Activated CD4-positive, CD25-positive, alpha-beta regulatory T cell treated with anti-CD3 and anti-CD28 coated beads, Interleukin-2, amount 50 U/mL, for 24 hours (primary cell): ENCODE data around the gene LCMT2.

ENCODE experiments used
- ATAC-seq, 2 donors: fragments of 150-1000 bp; cut with Tn5 transposase; one replicate each; pipeline ENCODE4 v1.10.0; 2021; ENCODE audit warnings: mild to moderate bottlenecking in 1 of 2, moderate library complexity in 1 of 2

LCMT2 gene, protein sequence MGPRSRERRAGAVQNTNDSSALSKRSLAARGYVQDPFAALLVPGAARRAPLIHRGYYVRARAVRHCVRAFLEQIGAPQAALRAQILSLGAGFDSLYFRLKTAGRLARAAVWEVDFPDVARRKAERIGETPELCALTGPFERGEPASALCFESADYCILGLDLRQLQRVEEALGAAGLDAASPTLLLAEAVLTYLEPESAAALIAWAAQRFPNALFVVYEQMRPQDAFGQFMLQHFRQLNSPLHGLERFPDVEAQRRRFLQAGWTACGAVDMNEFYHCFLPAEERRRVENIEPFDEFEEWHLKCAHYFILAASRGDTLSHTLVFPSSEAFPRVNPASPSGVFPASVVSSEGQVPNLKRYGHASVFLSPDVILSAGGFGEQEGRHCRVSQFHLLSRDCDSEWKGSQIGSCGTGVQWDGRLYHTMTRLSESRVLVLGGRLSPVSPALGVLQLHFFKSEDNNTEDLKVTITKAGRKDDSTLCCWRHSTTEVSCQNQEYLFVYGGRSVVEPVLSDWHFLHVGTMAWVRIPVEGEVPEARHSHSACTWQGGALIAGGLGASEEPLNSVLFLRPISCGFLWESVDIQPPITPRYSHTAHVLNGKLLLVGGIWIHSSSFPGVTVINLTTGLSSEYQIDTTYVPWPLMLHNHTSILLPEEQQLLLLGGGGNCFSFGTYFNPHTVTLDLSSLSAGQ

DNA sequence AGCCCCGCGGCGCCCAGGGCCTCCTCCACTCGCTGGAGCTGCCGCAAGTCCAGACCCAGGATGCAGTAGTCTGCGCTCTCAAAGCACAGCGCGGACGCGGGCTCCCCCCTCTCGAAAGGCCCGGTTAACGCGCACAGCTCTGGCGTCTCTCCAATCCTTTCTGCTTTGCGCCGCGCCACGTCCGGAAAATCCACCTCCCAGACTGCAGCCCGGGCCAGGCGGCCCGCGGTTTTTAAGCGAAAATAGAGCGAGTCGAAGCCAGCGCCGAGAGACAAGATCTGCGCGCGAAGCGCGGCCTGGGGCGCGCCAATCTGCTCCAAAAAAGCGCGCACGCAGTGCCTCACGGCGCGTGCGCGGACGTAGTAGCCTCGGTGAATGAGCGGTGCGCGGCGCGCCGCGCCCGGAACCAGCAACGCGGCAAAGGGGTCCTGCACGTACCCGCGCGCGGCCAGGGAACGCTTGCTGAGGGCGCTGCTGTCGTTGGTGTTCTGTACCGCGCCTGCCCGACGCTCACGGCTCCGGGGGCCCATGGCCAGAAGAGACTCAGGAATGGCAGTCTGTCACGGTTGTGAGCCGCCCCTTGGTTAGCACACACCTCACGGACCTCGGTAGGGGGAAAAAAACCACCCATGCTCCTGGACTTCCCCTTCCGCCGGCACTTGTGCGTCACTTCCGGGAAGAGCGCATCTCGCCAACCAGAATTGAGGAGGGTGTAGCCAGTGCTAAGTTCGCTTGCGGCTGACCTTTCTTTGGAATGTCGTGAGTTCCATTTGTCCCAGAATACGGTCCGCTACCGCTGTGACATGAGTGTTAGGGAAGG, at the start of gene LCMT2:
Gene LCMT2 (minus strand): TSS at position 614 of the 820 bp plus-strand sequence. CDS start 84 bp downstream, at position 530.
- peak; percentile 92 to 94 for ATAC-seq

DNA sequence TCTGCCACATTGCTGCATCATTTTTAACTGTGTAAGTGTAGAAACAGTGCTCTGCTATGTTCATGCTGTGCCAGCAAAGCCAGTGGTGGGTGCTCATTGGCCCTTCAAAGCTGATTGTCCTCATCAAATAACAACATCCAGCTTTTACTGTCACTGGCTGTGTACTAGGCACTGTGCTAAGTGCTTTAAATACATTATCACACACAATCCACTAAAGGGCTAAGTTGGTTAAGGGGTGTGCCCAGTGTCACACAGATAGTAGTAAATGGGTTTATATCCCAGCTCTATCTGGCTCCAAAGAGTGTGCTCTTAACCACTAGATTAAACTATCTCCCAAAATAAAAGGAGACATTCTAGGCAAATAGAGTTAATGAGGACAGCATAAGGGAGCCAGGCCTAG, 48.2 kb upstream of the LCMT2 start:
- ATAC-seq, result no peak

DNA sequence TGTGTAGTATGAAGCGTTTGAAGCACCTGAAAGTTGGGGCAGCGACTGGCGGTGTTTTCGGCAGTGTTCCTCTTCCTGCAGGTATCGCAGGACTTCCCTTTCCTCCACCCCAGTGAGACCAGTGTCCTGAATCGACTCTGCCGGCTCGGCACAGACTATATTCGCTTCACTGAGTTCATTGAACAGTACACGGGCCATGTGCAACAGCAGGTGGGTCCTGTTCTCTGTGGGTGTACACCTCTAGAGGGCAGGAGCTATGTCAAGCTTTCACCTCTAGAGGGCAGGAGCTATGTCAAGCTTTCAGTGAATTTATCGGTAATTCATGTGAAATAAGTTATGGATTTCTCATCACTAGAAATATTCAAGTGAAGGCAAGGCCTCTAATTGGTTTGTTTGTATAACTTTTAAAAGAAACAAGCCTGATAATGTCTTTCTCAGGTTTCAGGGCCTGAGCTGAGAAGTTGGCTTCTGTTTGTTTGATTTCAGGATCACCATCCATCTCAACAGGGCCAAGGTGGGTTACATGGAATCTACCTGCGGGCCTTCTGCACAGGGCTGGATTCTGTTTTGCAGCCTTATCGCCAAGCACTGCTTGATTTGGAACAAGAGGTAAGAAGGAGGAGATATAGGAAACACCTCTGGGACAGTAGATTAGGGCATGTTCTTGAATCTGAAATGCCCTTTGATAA, 45.8 kb upstream of the LCMT2 start:
- peak; percentile 47 to 64 for ATAC-seq

DNA sequence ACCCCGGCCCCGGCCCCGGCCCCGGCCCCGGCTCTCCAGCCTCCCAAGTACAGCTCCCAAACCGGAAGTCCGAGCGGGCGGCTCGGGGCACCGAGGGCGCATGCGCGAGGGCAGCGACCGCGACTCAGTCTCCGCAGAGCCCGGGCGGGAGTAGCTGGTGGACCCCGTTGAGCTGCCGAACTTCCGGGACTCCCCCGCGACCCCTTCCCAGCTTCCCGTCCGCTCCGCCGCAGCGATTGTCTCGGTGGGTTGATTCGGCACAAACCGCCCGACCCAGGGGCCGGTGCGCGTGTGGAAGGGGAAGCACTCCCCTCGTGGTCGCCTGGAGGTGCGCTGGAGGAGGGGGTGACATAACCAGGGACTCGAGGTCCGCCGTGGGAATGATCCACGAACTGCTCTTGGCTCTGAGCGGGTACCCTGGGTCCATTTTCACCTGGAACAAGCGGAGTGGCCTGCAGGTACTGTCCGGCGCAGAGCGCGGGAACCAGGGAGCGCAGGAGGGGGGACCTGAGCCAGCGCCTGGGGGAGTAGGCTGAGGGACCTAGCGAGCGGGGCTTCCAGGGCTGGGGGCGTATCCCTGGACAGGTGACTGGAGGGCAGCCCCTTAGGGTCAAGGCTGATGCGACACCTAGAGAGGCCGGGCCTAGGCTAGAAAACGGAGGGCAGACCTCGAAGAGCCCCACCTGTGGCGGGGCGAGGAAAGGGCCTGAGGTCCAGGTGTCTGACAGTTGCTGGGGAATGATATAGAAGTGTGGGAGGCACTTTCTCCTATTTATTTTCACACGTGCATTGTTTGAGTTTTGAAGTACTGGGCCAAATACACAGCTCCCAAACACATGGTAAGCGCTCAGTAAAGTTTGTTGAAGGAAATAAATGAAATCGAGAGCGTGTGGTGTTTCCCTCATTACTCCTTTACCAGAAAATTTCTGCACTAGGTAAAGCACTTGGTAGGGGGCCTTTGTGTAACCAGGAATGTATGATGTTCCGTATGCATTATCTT, 40.9 kb upstream of the LCMT2 start, which contains the start of the genes TUBGCP4 and ZSCAN29:
Gene TUBGCP4 (plus strand): TSS at position 127 of the 1,000 bp plus-strand sequence. CDS start 254 bp downstream, at position 381.
Gene ZSCAN29 (minus strand): TSS at position 69 of the 1,000 bp plus-strand sequence. CDS start 1,130 bp downstream, outside the sequence.
- peak; percentile 82 to 88 for ATAC-seq

DNA sequence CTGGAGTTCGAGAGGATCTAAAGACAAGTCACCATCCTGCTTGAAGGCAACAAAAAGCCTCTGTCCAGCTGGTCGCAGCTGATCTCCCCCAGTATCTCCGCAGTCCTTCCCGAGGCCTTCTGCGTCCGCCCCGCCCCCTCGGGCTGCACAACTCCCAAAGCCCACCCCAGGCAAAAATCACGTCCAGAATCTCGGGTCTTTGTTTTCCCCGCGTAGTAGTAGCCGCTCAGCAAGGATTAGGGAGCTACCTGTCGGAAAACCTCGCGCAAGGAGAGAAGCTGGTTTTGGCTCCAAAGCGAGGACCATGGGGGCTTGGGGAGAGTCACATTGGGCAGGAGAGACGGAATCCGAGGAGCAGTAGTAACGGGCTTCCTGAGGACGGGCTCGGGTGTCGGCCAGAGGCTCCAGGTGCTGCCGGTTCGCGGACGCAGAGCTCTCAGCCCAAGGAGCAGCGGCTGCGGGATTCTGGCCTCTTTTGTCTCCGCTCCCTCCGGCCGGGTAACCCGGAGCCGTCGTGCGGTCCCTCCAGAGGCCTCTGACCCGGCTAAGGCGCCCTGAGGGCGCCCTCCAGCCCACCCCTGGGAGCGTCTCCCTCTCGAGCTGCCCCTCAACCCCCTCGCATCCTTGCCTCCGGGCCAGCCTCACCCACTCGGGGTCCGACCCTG, 40.1 kb upstream of the LCMT2 start:
- ATAC-seq, result peak; percentile 39 to 54

DNA sequence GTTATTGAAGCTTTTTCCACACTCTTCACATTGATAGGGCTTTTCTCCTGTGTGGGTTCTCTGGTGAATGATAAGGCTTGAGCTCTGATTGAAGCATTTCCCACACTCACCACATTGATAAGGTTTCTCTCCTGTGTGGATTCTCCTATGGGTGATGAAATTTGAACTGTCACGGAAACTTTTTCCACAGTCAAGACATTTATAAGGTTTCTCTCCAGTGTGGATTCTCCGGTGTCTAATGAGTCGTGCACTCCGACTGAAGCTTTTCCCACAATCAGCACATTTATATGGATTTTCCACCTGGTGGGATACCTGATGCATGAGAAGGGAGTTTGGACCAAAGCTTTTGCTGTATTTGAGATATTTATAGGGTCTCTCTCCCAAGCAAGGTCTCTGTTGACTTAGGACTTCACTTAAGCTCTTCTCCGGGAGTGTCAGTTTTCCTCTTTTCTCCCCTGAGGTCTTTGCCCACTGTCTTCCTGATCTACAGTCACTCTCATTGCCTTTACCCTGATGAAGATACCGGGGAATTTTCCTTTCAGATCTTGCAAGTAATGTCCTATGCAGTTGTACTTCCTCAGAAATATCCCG, 31.0 kb upstream of the LCMT2 start:
- ATAC-seq, result no peak

DNA sequence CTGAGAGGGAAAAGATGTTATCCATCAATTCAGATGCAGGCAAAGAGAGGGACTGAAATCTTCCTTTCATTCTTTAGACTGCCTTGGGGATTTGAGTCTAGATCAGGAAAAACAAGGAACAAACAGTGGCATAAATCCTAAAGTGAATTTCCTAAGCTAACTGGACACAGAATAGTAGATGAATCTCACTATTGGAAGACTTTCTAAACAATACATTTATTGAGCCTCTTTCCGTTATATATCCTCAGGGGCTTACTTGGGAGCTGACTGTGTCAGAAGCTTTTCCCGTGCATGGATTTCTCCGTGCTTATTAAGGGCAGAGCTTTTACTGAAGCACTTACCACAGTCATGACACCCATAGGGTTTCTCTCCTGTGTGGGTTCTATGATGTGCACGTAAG, 30.4 kb upstream of the LCMT2 start:
- no peak for ATAC-seq

DNA sequence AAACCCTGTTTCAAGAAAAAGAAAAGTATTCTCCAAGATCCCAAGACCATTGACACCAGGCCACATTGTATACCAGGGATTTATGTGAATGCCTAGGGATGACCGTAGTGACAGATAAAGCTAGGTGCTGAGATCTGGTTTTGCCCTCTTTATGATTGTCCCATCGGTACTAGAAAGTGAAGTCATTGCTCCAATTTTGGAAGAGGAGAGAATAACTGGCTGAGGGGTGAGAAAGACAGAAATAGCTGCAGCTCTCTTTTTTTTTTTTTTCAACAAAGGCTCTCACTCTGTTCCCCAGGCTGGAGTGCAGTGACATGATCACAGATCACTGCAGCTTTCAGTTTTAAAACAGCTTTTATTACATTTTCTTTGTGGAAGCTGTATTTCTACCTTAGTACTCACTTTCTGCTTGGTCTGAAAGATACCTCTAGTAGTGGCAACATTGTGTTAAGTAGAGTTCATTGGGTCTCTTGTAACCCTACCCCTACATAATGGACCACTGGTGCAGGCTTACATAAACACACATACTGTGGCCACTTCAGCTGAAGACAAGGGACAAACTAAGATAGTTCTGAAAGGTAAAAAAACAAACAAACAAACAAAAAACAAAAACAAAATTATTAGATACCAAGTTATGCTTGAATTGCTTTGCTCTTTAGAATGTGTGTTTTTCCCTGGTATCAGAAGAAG, 22.5 kb upstream of the LCMT2 start:
- ATAC-seq, result no peak

DNA sequence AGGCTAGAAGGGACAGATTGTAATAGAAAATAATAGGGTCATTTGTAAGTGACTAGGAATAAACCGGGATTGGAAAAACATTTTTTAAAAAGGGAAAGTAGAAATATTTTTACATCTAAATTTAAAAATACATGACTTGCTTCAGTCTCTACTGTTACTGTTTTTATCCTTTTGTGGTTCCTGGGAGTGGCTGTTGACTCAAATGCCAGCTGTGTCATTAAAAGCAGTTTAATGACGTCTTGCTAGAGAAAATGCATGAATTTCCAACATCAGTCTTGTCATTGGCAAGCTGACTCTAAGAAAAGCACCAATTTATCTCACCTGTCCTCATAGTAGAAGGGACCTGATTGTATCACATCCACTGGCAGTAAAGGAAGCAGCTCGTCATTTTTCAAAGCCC, 16.7 kb upstream of the LCMT2 start:
- no peak for ATAC-seq

DNA sequence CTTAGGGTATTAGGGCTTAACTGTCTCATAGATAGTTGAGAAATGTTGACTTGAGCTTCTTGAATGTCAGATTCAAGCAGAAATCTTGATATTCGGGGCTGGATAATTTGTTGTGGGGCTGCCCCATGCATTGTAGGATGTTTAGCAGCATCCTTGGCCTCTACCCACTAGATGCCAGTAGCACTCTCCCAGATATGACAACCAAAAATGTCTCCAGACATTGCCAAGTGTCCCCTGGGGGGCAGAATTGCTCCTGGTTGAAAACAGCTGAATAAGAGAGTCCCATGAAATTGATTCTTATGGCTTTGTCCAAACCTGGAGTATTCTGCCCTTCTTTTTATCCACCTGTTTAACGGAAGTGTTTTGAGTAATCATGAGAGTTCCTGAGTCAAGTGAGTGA, 15.9 kb upstream of the LCMT2 start:
- ATAC-seq, result no peak

DNA sequence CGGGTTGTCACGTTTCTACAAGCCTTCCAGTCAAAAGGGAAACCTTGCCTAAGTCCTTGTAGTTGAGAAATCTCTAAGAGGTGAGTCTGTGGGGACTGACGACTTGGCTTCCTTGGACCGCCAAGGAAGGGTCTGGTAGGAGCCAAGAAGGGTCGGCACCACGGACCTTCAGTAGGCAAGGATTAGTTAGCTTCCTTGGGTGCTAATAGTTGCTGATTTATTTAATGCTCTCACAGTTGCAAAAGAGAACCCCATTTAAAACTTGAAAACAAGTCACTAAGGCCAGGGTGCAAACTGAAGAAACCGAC, 361 bp upstream of the LCMT2 start:
- ATAC-seq, result peak; percentile 2 to 16

DNA sequence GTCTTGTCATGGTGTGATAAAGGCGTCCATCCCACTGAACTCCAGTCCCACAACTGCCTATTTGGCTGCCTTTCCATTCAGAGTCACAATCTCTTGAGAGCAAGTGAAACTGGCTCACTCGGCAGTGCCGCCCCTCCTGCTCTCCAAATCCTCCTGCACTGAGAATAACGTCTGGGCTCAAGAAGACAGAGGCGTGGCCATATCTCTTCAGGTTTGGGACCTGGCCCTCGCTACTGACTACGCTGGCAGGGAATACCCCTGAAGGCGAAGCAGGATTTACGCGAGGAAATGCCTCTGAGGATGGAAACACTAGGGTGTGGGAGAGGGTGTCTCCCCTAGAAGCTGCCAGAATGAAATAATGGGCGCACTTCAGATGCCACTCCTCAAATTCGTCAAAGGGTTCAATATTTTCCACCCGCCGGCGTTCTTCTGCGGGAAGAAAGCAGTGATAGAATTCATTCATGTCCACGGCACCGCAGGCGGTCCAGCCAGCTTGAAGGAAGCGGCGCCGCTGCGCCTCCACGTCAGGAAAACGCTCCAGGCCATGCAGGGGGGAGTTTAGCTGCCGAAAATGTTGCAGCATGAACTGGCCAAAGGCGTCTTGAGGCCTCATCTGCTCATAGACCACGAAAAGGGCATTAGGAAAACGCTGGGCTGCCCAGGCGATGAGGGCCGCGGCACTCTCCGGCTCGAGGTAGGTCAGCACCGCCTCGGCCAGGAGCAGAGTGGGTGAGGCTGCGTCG, 985 bp downstream of the LCMT2 start:
- no peak for ATAC-seq

DNA sequence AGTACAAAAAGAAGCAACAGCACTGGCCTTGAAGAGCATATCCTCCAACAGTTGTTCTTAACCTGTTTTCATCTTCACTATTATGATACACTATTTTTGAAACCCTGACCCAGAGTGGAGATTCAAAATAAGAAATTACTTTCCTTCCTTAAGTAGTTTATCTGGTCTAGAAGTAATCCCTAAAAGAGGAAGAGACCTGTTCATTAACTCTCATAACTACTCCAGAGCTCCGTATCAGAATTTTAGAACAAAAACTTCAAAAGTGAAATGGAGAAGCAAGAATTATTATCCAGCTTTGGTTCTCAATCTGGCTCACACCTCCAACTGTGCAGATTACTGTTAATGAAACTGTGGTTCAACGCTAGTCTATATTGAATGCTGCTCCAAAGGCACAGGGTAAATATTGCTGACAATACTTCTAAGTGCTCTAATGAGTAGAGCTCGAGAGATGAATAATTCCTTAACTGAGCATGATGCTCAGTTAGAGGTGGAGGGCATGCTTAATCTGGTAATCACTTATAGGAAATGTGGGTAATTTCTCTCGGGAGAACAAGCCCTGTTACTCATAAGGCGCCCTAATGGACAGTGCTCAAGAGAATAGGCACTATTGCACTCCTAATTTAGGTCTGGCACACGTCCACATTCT, 5.2 kb downstream of the LCMT2 start:
- no peak for ATAC-seq

DNA sequence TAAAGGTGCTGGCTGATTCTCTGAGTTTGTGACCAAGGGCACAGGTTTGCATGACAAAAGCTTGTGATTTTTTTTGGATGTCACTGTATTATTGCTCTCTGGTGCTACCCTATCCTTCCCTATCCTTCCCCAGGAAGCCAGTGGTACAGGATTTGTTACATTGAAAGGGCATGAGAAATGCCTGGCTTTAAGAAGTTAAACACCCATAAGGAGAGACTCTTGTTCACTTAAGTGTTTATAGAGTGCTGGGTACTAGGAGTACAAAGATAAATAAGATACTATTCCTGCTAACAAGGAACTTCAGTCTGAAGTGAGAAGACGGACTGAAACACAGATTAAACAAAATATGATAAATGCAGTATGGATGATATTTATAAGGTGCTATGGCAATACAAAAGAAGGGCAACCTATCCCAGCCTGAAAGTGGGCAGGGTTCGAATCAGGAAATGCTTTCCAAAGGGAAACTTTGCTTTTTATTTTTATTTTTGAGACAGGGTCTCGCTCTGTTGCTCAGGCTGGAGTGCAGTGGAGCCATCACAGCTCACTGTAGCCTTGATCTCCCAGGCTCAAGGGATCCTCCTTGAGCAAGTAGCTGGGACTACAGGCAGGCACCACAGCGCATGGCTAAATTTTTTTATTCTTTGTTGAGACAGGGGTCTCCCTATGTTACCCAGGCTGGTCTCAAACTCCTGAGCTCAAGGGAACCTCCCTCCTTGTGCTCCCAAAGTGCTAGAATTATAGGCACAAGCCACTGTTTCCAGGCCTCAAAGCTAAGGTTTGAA, 11.2 kb downstream of the LCMT2 start:
- ATAC-seq, result no peak

DNA sequence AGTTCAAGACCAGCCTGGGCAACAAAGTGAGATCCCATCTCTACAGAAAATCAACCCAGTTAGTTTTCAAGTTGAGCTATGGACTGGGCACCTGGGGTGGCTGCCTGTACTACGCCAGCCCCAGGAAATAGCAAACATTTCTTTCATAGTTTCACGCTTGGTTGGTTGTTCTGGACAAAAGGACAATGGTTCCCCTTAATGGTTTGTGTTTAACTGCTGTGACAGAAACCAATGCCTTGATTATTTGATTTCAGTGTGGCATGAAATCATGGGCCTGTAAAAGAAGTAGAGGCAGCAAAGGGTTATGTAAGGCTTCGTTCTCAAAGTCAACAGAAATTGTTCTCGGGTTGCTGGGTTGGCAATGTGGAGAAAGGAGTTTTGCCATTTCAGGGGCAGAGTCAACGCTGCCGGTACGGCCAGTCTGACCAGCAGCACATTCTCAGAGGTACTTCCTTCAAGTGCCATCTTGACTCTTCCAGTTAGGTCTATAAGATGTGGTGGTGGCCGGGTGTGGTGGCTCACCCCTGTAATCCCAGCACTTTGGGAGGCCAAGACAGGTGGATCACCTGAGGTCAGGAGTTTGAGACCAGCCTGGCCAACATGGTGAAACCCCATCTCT, 12.7 kb downstream of the LCMT2 start:
- no peak for ATAC-seq

DNA sequence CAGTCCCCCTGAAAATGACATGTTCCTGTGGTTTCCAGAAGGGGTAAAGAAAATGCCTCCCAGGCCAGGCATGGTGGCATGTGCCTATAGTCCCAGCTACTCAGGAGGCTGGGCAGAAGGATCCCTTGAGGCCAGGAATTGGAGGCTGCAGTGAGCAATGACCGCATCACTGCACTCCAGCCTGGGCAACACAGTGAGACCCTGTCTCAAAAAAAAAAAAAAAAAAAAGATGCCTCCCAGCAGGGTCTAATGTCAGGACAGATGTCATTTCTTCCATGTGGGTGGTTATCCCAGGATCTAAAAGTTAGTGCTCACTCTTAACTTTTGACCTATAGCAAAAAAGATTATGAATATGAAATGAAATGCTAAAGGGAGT, 13.4 kb downstream of the LCMT2 start:
- ATAC-seq, result no peak
